UCSD-AML1 (cell line): Measurements from ENCODE around the gene CCT8L2.
"Not testable (repeated sequence)": the region's sequence is repeated elsewhere in the genome, so short reads cannot be mapped to it uniquely, and the experiment has no call there.

Experiments
- DNase-seq: peaks from one replicate; lab custom pipeline; 2025; ENCODE audit not compliant: unreplicated experiment; lab: John Stamatoyannopoulos, UW

The CCT8L2 gene

DNA sequence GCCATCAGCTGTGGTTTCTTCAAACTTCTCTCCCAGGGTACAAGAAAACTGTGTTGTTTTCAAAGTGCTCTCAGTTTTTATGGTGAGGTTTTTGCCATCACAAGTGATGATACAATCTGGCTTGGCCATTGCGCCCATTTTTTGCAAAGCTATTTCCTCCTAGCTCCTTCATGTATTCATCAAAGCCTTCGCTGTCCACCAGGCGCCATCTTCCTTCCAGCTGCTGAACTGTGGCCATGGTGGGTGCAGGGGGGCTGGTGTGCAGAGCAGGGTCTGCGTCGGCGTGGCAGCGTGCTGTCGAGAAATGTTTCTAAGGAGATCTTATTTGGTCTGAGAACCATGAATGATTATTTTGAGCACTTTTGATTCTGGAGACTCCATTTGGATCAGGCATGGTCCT is 2.6 kb upstream of the CCT8L2 start:
- not testable (repeated sequence) for DNase-seq

DNA sequence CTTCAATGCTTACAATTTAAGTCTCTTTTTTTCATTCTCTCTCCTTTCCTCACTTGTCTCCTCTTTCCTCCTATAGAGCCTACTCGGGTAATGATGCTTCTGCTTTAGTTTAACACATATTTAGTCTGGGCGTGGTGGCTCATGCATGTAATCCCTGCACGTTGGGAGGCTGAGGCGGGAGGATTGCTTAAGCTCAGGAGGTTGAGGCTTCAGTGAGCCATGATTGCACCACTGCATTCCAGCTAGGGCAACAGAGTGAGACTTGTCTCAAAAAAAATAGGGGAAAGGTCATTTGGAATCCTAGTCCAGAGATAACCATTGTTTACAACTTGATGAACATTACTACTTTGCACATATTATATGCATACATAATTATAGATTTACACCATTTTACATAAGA is 1.4 kb upstream of the CCT8L2 start:
- DNase-seq: no peak

DNA sequence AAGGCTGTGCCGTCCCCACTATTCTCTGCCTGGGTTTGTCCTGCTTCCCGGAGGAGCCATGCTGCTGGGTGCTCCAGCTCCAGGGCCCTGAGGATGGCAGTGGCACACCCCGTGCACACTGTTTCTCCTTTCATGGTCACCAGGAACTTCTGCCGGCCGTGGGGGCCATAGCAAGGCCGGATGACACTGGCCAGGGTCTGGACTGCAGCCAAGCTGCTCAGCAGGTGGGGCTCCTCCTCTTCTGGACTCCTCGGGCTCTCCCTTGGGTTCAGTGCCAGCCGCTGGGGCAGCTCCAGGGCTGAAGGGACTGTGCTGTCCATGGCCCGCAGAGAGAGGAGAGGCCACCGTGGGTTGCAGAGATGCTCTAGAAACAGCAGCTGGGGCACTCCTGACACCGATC is 379 bp downstream of the CCT8L2 start:
- DNase-seq: not testable (repeated sequence)

DNA sequence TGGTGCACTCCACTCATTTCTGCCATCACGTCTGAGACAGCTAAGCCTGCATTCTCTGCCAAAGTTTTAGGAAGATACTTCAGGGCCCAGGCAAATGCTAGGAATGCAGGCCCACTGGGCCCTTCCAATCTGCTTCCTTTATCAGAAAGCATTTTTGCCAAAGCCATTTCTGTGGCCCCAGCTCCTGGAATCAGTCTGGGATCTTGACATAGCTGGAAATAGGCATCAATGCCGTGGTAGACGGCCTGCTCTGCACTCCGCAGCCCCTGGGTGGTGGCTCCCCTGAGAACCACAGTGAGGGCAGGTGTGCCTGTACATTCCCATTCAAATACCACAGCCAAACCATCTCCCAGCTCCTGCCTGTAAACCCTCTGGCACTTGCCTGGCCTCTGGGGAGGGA is 1.5 kb downstream of the CCT8L2 start:
- not testable (repeated sequence) for DNase-seq

DNA sequence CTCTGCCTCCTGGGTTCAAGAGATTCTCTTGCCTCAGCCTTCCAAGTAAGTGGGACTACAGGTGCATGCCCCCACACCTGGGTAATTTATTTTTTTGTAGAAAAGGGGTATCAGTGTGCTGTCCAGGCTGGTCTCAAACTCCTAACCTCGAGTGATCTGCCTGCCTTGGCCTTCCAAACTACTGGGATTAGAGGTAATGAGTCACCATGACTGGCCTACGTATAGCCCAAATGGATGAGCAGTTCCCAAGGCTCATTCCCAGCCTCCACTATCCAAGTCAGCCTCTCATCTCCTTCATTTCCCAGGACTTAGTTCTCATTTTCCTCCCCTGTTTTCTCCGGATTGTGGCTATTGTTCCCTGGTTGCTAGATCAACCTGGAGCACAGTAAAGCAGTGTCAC is 5.6 kb downstream of the CCT8L2 start:
- DNase-seq: no peak

DNA sequence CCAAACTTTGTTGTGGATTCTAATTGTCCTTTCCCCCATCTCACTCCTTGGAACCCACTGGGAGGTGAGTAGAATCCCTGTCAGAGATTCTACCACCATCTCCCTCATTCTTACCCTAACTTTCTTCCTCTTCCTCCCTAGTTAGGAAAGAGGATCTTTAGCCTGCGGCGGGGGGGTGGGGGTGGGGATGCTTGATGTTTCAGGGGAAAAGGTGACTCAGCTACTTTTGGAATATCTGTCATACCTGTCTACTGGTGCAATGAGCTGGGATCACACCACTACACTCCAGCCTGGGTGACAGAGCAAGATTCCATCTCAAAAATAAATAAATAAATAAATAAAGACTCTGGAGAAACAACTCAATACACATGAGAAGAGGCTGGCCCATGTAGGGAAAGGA is 6.4 kb downstream of the CCT8L2 start:
- no peak for DNase-seq

DNA sequence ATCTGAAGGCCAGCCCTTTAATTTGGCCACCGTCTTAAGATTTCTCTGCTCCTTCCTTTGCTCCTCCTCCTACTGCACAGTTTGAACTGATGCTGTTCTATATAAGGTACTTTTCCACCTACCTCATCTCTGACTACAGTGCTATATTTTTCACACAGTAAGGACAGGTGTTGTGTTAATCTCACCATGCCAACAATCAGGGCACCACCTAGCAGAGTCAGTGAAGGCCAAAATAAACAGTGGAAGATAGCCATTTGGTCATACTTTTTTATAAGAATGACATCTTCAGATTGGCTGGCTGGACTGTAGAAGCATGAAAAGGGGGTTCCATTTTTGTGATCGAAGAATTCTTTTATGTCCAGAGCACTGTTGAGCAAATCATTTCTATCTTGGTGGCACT is 11.7 kb downstream of the CCT8L2 start:
- DNase-seq: not testable (repeated sequence)

DNA sequence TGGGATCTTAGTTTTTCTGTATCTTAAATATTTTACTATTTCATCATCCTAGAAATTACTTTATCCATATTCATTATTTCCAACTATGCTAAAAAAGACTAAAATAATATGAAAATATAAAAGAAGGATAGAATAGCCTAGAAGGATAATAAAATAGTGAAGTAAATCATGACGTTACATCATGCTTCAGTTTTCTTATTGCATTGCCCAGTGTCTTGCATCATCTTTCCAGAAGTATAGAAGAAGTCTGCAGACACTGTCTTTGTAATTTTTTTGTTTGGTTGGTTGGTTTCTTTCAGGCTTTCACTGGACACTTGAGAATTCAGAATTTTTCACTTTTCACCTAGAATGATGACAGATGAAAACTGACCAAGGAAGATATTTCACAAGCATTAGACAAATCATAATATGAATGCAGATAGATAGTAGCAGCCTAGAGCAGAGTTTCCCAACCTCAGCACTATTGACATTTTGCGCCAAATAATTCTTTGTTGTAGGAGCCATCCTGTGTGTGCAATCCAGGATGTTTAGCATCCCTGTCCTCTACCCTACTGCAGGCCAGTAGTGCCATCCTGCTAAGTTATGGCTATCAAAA is 23.3 kb downstream of the CCT8L2 start:
- not testable (repeated sequence) for DNase-seq

DNA sequence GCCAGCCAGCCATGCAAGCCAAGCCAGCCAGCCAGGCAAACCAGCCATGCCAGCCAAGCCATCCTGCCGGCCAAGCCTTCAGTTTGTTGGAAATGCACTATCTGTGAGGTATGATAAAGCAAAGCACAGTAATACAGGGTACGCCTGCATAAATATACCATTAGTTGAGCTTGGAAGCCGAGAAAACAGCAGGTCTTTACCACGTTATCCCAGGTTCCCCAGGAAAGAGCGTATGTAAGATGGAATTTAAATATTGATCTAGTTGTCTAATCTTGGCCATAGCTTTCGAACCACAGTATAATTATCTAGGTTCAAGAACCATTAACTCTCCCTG is 24.2 kb downstream of the CCT8L2 start:
- DNase-seq: no peak

DNA sequence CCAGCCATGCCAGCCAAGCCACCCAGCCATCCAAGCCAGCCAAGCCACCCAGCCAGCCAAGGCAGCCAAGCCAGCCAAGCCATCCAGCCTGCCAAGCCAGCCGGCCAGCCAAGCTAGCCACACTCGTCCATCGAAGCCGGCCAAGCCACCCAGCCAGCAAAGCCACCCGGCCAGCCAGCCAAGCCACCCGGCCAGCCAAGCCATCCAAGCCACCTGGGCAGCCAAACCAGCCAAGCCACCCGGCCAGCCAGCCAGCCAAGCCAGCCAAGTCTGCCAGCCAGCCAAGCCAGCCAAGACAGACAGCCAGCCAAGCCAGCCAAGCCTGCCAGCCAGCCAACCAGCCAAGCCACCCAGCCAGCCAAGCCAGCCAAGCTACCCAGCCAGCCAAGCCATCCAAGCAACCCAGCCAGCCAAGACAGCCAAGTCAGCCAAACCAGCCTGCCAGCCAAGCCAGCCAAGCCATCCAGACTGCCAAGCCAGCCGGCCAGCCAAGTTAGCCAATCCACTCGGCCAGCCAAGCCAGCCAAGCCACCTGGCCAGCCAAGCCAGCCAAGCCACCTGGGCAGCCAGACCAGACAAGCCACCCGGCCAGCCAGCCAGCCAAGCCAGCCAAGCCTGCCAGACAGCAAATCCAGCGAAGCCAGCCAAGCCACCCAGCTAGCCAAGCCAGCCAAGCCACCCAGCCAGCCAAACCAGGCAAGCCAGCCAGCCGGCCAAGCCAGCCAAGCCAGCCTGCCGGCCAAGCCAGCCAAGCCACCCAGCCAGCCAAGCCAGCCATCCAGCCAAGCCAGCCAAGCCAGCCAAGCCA is 24.8 kb downstream of the CCT8L2 start:
- DNase-seq: not testable (repeated sequence)

DNA sequence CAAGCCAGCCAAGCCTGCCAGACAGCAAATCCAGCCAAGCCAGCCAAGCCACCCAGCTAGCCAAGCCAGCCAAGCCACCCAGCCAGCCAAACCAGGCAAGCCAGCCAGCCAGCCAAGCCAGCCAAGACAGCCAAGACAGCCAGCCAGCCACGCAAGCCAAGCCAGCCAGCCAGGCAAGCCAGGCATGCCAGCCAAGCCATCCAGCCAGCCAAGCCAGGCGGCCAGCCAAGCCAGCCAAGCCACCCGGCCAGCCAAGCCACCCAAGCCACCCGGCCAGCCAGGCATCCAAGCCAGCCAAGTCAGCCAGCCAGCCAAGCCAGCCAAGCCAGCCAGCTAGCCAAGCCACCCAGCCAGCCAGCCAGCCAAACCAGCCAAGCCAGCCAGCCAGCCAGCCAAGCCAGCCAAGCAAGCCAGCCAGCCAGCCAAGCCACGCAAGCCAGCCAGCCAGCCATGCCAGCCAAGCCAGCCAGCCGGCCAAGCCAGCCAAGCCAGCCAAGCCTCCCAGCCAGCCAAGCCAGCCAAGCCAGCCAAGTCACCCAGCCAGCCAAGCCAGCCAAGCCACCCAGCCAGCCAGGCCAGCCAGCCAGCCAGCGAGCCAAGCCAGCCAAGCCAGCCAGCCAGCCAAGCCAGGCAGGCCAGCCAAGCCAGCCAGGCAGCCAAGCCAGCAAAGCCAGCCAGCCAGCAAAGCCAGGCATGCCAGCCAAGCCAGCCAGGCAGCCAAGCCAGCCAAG is 26.0 kb downstream of the CCT8L2 start:
- not testable (repeated sequence) for DNase-seq

DNA sequence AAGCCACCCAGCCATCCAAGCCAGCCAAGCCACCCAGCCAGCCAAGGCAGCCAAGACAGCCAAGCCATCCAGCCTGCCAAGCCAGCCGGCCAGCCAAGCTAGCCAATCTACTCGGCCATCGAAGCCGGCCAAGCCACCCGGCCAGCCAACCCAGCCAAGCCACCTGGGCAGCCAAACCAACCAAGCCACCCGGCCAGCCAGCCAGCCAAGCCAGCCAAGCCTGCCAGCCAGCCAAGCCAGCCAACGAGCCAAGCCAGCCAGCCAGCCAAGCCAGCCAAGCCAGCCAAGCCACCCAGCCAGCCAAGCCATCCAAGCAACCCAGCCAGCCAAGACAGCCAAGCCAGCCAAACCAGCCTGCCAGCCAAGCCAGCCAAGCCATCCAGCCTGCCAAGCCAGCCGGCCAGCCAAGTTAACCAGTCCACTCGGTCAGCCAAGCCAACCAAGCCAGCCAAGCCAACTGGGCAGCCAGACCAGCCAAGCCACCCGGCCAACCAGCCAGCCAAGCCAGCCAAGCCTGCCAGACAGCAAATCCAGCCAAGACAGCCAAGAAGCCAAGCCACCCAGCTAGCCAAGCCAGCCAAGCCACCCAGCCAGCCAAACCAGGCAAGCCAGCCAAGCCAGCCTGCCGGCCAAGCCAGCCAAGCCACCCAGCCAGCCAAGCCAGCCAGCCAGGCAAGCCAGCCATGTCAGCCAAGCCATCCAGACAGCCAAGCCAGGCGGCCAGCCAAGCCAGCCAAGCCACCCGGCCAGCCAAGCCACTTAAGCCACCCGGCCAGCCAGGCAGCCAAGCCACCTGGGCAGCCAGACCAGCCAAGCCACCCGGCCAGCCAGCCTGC is 26.8 kb downstream of the CCT8L2 start:
- not testable (repeated sequence) for DNase-seq

DNA sequence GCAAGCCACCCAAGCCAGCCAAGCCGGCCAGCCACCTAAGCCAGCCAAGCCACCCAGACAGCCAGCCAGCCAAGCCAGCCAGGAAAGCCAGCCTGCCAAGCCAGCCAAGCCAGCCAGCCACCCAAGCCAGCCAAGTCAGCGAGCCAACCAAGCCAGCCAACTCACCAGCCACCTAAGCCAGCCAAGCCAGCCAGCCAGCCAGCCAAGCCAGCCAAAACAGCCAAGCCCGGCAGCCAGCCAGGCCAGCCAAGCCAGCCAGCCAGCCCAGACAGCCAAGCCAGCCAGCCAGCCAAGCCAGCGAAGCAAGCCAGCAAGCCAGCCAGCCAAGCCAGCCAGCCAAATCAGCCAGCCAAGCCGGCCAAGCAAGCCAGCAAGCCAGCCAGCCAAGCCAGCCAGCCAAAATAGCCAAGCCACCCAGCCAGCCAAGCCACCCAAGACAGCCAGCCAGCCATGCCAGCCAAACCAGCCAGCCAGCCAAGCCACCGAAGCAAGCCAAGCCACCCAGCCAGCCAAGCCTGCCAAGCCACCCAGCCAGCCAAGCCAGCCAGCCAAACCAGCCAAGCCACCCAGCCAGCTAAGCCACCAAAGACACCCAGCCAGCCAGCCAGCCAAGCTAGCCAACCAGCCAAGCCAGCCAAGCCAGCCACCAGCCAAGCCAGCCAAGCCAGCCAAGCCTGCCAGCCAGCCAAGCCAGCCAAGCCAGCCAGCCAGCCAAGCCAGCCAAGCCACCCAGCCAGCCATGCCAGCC is 27.6 kb downstream of the CCT8L2 start:
- DNase-seq: not testable (repeated sequence)

DNA sequence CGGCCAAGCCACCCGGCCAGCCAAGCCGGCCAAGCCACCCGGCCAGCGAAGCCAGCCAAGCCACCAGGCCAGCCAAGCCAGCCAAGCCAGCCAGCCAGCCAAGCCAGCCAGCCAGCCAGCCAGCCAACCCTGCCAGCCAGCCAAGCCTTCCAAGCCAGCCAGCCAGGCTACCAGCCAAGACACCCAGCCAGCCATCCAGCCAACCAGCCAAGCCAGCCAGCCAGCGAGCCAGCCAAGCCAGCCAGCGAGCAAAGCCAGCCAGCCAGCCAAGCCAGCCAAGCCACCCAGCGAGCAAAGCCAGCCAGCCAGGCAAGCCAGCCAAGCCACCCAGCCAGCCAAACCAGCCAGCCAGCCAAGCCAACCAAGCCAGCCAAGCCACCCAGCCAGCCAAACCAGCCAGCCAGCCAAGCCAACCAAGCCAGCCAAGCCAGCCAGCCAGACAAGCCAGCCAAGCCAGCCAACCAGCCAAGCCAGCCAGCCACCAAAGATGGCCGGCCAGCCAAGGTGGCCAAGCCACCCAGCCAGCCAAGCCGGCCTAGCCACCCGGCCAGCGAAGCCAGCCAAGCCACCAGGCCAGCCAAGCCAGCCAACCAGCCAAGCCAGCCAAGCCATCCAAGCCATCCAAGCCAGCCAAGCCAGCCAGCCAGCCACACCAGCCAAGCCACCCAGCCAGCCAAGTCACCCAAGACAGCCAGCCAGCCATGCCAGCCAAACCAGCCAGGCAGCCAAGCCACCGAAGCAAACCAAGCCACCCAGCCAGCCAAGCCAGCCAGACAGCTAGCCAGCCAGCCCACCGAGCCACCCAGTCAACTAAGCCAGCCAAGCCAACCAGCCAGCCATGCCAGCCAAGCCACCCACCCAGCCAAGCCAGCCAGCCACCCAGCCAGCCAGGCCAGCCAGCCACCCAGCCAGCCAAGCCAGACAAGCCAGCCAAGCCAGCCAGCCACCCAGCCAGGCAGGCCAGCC is 28.8 kb downstream of the CCT8L2 start:
- DNase-seq: no peak

DNA sequence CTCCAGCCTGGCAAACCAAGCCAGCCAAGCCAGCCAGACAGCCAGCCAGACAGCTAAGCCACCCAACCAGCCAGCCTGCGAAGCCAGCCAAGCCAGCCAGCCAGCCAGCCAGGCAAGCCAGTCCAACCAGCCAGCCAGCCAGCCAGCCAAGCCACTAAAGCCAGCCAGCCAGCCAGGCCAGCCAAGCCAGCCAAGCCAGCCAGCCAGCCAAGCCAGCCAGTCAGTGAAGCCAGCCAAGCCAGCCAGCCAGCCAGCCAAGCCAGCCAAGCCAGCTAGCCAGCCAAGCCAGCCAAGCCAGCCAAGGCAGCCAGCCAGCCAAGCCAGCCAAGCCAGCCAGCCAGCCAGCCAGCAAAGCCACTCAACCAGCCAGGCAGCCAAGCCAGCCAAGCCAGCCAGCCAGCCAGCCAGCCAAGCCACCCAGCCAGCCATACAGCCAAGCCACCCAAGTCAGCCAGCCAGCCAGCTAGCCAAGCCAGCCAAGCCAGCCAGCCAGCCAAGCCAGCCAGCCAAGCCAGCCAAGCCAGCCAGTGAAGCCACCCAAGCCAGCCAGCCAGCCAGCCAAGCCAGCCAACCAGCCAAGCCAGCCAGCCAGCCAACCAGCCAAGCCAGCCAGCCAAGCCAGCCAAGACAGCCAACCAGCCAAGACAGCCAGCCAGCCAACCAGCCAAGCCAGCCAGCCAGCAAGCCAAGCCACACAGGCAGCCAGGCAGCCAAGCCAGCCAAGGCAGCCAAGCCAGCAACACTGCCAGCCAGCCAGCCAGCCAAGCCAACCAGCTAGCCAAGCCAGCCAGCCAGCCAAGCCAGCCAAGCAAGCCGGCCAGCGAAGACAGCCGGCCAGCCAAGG is 29.7 kb downstream of the CCT8L2 start:
- no peak for DNase-seq

DNA sequence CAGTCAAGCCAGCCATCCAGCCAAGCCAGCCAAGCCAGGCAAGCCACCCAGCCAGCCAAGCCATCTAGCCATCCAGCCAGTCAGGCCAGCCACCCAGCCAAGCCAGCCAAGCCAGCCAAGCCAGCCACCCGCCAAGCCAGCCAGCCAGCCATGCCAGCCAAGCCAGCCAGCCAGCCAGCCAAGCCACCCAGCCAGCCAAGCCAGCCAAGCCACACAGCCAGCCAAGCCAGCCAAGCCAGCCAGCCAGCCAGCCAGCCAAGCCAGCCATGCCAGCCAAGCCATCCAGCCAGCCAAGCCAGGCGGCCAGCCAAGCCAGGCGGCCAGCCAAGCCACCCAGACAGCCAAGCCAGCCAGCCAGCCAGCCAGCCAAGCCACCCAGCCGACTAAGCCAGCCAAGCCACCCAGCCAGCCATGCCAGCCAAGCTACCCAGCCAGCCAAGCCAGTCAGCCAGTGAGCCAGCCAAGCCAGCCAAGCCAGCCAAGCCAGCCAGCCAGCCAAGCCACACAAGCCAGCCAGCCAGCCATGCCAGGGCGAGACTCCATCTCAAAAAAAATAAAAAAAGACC is 31.4 kb downstream of the CCT8L2 start:
- DNase-seq: not testable (repeated sequence)

DNA sequence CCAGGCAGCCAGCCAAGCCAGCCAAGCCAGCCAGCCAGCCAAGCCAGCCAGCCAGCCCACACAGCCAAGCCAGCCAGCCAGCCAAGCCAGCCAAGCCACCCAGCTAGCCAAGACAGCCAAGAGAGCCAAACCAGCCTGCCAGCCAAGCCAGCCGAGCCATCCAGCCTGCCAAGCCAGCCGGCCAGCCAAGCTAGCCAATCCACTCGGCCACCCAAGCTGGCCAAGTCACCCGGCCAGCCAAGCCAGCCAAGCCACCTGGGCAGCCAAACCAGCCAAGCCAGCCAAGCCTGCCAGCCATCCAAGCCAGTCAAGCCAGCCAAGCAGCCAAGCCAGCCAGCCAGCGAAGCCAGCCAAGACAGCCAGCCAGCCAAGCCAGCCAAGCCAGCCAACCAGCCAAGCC is 32.0 kb downstream of the CCT8L2 start:
- not testable (repeated sequence) for DNase-seq

DNA sequence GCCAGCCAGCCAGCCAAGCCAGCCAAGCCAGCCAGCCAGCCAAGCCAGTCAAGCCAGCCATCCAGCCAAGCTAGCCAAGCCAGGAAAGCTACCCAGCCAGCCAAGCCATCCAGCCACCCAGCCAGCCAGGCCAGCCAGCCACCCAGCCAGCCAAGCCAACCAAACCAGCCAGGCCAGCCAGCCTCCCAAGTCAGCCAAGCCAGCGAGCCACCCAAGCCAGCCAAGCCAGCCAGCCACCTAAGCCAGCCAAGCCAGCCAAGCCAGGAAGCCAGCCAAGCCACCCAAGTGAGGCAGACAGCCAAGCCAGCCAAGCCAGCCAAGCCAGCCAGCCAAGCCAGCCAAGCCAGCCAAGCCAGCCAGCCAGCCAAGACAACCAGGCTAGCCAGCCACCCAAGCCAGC is 32.6 kb downstream of the CCT8L2 start:
- not testable (repeated sequence) for DNase-seq
